NCI-H526 (cell line): ENCODE data around the gene OR51E1.

ENCODE experiments used
- DNase-seq, 2 experiments: peaks; one replicate each; lab custom pipeline; 2025; lab: John Stamatoyannopoulos, UW

The OR51E1 gene, protein sequence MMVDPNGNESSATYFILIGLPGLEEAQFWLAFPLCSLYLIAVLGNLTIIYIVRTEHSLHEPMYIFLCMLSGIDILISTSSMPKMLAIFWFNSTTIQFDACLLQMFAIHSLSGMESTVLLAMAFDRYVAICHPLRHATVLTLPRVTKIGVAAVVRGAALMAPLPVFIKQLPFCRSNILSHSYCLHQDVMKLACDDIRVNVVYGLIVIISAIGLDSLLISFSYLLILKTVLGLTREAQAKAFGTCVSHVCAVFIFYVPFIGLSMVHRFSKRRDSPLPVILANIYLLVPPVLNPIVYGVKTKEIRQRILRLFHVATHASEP

DNA sequence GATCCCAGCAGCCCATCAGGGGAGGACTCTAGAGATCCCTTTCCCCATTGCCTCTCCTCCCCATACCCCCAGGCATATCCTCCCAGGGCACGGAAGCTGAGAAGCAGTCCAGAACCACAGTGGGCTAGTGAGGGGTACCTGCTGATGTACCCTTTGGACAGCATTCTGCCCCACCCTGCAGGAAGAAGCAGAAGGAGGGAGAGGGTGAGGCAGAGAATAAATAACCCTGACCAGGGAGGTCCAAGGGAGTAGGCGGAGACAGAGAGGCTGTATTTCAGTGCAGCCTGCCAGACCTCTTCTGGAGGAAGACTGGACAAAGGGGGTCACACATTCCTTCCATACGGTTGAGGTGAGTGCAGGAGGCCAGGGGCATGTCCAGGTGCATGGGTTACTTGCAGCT is at the start of gene OR51E1:
Gene OR51E1 (plus strand): TSS at position 301 of the 400 bp plus-strand sequence. CDS start 8,545 bp downstream, outside the sequence.
- no peak for DNase-seq

DNA sequence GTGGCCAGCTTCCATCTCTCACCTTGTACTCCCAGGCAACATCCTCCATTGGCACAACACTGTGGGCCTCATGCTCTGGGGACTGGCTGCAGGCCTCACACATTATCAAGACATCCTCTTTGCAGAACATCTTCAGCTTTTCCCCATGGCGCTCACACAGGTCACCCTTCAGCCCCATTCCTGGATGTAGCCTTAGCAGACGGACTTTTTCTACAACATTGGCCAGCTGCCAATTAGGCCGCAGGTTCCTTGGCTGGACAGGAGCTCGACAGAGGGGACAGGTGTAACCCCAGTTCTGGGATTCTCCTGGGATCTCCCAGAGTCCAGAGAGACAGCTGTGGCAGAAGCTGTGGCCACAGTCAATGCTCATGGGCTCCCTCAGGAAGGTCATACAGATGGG is 38.7 kb upstream of the OR51E1 start:
- DNase-seq: no peak

DNA sequence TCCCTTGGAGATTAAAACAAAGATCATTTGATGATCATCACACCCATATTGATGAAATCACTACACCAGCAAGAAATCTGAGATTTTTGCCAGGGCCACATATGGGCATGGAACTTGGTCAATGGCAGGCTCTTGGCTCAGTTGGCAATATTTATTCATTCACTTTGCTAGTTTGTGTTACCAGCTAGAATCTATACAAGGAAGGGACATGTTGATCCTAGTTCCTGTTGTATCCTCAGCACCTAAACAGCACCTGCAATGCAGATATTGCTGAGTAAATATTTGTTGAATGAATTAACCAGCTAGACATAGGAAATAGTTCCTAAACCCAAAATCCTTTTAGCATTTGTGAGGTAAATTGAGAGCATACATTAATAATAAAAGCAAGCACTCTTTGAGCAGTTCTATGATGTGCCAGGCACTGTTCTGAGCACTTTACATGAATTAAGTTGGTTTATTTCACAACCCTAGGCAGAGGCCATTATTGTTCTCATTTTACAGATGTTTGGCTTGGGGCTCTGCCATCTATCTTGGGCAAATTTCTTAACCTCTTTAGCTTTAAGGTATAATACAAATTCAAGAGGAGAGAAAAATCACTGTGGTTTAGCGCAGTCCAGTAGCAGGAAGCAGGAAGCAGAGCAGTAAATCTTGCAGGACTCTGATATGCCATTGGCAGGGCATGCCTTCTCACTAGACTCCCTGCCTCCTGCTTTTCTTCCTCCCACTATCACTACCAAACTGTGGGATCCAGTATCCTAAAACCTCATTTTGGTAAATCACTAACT is 37.4 kb upstream of the OR51E1 start:
- DNase-seq: no peak

DNA sequence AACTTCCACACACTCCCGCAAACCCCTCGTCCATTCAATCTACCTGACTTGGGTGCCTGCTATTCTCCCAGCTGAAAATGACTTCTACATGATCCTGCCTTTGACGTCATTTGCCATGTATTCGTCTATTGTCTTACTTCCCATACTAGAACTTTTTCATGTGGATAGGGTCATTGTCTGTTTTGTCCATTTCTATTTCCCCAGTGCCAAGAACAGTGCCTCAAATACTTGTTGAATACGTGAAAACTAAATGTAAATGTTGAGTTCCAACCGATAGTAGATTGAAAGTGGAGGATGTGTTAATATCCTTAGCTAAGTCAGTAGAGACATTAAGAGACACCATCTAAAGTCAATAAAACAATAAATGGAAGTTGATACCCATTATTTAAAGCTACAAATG is 36.7 kb upstream of the OR51E1 start:
- DNase-seq: no peak

DNA sequence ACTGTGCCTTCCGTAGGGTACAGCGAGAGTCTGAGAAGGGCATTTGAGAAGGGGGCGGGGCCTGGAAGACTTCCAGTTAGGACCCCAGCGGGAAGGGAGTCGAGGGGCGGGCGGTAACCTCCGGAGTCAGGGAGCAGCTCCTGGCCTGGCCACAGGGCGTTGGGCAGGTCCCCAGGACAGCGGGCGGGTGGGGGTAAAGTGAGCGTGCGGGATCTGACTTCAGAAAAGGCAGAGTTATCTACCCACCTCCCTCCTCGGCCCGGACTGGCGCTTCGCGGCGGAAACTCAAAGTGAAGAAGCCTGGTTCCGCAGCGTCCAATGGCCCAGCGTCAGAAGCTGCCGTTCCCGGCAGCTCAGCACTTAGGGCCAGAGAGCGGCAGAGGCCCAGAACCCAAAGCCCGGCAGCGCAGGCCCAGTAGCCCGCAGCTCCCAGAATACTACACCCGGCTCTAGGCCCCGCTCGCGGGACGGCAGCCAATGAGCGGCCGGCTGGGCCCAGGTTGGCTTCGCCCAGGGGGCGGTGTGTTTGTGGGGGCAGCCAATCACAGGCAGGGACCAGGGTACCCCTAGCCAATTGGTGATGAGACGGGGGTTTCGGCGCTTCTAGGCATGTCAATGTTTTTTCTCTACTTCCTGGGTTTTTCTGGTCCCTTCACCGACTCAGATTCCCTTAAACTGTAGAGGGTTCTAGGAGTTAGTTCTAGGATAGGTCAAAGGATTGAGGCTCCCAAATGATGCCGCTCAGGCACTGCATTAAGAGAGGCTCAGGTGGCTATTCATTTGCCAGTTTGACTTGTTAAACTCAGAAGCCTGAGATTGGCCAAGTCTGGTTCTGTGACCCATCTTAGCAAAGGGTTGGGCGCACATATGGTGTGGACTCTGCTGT is 35.8 kb upstream of the OR51E1 start, which contains the start of gene TRIM68:
Gene TRIM68 (minus strand): TSS at position 451 of the 886 bp plus-strand sequence. CDS start 2,727 bp downstream, outside the sequence.
- peak; percentile 91 to 99 for DNase-seq

DNA sequence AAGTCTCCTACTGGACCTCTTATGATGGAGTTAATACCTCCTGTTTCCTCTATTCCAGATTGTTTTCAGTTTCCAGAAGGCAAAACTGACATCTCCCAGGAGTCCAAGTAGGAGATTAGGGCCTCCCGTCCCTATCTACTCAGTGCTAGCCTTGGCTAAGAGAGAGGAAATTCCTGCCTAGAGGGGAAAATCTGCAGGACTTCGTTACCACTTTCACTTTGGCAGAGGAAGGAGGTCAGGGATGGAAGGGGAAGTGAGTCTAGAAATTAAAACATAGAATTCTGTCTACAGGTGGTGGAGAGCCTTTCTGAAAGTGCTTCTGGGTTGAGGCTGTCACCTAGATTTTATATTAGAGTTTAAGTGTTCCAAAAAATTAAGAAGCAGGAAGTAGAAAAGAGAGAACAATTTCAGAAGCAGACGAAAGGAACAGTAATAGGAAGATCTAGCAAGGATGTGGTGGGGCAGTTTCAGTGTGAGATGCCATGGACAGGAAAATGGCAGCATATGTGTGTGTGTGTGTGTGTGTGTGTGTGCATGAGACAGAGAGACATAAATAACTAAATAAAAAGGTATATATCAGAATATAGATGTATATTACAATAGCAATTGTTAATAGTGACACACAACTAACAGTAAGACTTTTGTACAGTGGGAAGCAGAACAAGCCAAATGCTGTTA is 33.4 kb upstream of the OR51E1 start:
- DNase-seq: no peak

DNA sequence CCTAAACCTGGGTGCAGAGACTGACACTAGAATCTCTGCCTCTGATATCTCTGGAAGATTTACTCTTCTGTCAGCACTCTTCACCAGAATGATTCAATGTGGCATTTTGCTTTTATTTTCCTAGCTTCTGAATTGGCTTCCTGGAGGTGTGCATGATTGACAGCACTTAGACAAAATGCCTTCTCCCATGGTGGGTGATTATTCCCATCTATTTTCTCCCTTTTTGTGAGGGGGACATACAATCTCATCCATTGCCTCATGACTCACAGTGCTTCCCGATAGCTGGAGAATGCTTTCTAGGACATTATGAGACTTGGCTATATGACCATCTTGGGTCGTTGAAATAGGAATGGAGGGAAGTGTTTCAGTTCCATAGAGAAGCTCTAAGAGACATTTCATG is 31.8 kb upstream of the OR51E1 start:
- no peak for DNase-seq

DNA sequence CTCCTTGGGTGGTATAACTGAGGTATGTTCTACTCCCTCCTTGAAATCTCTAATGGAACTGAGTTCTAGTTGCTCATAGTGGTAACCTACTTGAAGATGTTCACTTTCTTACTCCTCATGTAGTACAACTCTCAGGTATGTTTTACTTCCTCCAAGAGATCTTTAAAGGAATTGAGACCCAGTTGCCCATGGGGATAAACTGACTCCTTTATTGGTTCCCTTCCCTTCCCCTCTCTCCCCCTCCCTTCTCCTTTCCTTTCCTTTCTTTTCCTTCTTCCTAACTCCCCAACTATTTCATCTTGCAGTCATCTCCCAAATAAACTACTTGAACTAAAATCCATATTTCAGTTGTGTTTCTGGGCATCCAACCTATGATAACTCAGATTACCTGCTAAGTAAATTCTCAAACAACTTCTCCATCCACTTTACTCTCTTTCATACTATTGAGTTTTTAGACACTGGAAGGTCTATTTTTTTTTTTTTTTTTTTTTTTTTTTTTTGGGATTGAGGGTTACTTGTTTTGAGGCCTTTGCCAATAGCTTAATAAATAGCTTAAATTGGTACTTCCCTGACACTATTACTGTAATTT is 27.8 kb upstream of the OR51E1 start:
- DNase-seq: no peak

DNA sequence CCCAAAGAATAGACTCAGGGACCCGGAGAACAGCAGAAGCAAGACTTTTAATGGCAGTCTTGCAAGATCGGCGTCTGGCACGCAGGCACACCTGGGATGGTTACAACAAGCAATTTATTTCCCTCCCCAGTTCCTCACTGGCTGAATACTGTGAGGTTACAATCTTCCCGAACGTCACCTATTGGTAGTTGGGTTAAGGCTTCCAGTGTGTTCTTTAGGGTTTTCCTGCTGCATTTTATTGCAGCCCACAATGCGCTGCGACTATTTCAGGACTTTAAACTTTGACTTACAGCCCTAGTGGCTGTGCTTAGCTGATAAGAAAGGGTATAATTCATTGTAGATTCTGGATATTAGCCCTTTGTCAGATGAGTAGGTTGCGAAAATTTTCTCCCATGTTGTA is 24.3 kb upstream of the OR51E1 start:
- no peak for DNase-seq

DNA sequence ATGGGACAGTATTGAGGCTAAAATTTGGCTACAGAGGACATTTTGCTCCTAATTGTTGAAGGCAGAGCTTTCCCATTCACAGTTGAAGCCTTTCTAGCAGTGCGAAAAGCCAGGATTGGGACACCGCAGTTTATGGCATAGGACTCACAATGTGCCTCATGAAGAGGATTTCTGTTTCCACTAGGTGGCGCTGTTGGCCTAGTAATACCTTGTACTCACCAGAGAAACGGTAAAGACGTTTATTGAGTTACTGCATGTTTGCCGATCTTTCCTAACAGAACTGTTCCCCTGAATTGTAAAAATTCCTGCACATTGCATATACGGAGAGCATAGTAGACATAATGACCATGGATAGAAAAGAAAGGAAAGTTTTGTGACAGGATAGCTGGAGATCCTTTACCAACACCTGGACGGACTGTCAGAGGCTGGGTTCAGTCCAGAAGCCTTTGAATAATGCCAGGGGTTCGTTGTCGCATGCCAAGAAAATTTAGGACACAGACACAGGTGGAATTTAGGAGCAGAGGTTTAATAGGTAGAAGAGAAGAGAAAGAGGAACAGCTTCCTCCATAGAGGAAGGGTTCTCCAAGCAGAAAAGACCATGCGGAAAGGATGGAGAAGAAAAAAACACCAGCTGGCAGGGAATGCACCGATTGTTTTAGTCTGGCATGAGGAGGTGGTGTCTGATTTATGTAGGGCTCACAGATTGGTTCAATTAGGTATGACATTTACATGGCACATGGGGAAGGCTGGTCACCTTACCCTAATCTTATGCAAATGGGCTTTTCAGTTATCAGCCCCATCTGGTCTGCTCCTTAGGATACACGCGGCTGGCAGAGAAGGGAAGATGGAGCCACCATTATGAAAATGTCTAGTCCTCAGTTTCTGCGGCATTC is 17.3 kb upstream of the OR51E1 start:
- DNase-seq: peak; percentile 82 to 93

DNA sequence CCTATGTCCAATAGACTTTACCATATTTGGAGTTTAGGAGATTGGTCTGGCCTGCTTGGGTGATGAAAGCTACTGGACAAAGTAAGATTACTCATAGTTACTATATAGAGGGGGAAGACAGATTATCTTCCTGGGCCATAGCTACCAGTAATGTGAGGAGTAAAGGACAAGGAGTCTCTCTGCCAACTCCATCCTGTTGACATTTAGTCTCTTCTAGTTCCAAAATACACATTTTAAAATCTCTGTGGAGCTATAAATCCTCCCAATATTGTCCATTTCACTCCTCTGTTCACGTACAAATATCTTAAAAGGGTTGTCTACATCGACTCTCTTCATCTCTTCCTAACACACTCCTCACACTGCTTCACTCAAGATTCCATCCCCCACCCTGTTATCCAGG is 7.6 kb upstream of the OR51E1 start:
- DNase-seq: no peak

DNA sequence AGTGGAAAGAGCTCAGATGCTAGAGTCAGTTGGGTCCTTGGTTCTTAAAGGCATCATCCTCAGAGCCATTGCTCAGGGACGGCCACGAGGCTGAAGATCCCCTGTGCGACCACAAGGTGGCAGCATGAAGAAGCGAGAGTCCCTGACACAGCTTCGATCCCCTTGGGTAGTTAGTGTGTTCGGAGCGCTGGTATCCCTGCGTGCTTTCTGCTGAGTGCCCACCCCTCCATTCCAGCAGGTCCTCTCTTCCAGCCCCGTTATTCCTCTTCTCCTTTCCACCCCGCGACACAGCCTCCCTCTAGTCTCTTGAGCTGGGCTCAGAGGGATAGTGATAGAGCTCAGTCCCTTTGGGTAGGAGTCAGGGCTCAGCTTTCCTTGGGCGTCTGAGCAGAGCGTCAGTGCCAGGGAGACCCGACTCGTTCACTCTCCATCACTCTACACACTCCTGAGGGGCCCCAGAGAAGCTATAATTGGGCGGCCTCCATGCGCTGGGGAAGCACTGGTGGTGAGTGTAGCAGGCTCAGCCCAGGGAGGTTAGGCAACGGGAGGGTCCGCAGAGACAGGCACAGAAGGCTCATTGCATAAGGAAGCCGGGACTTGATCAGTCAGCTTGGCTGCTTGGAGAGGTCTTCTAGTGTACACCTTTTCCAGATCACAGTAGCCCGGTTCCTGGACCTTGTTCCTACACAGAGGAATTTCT is 6.7 kb upstream of the OR51E1 start, which contains the start of gene OR51D1:
Gene OR51D1 (plus strand): TSS at position 516 of the 700 bp plus-strand sequence. CDS start 2,314 bp downstream, outside the sequence.
- peak; percentile 83 to 89 for DNase-seq

DNA sequence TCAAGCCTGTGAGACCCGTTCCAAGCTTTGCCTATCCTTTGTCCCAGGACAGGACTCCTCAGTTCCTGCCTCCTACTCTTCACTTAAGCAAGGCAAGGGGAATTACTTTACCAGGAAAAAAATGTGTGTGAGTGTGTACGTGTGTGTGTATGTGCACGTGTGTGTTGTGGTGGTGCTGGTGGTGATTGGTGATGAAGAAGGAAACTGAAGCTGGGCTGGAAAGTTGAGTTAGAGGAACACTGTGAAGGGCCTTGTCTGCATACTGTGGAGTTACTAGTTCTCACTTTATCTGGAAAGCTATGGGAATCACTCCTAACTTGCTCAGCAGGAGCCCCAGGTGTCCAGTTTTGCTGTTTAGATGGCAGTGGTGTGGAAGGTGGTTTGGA is 6.1 kb upstream of the OR51E1 start:
- no peak for DNase-seq

DNA sequence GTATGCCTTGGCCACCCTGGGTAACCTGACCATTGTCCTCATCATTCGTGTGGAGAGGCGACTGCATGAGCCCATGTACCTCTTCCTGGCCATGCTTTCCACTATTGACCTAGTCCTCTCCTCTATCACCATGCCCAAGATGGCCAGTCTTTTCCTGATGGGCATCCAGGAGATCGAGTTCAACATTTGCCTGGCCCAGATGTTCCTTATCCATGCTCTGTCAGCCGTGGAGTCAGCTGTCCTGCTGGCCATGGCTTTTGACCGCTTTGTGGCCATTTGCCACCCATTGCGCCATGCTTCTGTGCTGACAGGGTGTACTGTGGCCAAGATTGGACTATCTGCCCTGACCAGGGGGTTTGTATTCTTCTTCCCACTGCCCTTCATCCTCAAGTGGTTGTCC is 3.9 kb upstream of the OR51E1 start:
- no peak for DNase-seq

DNA sequence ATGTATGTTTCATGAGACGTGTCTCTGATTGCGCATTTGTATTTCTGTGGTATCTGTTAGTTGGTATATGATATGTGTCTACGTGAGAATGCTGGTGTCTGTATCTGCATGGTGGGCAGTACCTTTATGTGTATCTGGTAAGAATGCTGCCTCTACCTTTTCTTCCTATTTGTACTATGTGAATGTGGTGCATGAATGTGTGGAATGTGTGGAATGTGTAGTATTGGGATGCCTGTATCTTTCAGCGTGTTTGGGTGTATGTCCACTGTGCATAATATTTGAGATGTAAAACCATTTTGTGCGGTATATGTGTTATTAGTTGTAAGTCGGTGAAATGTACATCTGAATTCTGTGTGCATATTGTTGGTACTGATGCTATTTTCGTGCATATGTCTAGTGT is 2.3 kb upstream of the OR51E1 start:
- DNase-seq: no peak

DNA sequence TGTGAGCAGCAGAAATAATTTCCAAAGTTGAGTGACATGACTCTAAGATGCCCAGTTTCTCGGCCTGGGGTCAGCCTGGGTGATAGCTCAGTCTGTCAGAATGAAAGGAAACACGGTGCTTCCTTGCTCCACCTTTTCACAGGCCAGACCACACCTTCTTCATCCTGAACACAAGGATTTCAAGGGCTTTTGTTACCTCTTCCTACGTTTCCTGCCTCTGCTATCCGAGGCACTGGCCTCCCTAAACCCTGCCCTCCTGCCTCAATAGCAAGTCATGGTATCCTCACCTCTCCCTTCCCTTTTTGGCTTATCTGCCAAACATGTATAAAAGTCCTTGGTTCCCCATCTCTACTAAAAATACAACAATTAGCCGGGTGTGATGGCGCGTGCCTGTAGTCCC is 1.7 kb upstream of the OR51E1 start:
- DNase-seq: no peak

DNA sequence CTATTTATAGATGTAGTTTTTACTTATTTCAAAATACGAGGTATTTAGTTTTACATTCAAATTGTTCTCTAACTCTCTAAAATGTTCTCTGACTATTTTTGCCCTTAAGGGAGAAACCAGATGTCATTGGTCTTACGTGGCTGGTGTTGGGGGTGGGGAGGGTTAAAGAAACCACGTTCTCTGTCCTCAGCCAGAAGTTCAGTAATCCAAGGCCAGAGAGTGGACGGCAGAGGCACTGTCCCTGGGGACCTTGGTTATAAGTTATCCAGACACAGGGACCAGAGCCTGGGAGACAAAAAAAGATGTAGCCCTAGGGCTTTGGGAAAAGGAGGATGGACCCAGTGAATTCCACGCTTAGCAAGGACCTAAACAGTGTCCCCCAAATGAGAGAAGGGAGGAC is 706 bp upstream of the OR51E1 start:
- DNase-seq: no peak

DNA sequence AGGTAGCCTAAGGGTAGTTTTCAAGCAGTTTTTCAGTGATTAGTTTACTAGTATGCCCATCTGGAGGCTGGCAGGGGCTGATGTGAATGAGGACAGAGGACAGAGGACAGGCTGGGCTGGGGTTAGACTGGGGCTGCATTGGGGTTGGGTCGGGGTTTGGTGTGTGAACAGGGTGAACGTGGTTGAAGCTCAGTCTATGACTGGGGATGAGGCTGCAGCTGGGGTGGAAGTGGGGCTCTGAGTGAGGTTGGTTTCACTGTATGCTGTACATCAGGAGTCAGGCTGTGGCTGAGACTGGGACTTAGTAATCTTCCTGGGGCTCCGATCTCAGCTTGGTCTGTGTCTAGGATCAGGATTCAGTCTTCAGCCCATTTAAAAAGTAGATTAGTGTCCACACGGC is 451 bp downstream of the OR51E1 start:
- no peak for DNase-seq

DNA sequence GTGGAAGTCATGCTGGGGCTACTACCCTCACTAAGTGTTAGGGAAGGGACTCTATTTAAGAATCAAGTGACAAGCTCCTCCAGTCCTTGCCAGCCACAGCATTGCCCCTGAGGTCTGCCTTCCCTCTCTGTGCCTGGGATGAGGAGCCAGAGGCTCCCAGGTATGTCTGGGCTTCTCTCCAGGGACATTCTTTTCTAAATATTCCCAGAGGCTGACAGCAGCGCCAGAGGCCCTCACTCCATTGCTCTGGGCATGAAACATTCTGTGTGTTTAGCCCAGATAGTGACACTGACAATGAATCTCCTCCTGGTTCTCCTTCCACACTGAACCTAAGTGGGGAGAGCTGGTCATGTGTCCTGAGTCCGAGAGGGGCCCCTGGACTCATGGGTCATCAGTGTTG is 2.2 kb downstream of the OR51E1 start:
- DNase-seq: no peak

DNA sequence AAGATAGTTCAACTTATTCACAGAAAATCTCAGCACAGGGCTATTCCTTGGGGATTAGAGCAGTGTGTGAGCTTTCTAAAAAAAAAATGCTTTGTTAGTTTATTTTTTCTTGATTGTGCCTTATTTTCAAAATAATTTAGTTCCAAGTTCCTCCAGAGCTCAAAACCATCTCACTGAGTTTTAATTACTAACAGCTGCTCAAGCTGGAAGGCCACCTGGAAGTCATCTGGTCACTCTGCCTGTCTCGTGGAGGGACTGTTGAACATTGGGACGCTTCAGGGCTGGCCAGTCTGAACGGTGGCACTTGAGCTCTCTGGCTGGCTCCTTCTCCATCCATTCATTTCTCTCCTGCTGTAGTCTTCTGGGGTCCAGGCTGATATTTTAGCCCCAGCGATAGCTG is 4.0 kb downstream of the OR51E1 start:
- DNase-seq: no peak
